Measurements from ENCODE around the gene RBFOX2.
"Not testable (repeated sequence)": the region's sequence is repeated elsewhere in the genome, so short reads cannot be mapped to it uniquely, and the experiment has no call there.

DNA sequence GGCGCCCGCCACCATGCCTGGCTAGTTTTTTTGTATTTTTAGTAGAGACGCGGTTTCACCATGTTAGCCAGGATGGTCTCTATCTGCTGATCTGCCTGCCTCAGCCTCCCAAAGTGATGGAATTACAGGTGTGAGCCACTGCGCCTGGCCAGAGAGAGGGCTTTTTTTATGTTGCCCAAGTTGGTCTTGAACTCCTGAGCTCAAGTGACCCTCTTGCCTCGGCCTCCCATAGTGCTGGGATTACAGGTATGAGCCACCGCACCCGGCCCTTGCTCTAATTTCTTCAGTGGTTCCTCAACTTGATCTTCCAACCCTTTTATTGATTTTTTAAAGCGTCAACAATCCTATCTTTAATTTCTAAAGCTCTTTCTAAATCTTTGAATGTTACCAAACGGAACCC, 25.8 kb upstream of the RBFOX2 start:
- TF ChIP-seq, protein P1, sequence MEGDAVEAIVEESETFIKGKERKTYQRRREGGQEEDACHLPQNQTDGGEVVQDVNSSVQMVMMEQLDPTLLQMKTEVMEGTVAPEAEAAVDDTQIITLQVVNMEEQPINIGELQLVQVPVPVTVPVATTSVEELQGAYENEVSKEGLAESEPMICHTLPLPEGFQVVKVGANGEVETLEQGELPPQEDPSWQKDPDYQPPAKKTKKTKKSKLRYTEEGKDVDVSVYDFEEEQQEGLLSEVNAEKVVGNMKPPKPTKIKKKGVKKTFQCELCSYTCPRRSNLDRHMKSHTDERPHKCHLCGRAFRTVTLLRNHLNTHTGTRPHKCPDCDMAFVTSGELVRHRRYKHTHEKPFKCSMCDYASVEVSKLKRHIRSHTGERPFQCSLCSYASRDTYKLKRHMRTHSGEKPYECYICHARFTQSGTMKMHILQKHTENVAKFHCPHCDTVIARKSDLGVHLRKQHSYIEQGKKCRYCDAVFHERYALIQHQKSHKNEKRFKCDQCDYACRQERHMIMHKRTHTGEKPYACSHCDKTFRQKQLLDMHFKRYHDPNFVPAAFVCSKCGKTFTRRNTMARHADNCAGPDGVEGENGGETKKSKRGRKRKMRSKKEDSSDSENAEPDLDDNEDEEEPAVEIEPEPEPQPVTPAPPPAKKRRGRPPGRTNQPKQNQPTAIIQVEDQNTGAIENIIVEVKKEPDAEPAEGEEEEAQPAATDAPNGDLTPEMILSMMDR (IDR thresholded peaks at IDR 0.05), result not testable (repeated sequence)
- TF ChIP-seq POLR2A (IDR thresholded peaks at IDR 0.05), result not testable (repeated sequence)
